ENCODE results near the gene GHSR. TPM values are rescaled to one million over a fixed set of nuclear protein-coding genes. Genes with fewer than 3 reads are reported as not detected.

Gene GHSR
- total and polyA plus RNA-seq, 2 of the 4 experiments (the other 2 are of a cell fraction), result not detected

GRCh38 chr3:172438186-172438585 is 10.1 kb downstream of the GHSR start:
- in situ Hi-C loops (cut with MboI; ENCODE audit: low sequenced_read_pairs) (no loop called here), dilution Hi-C loops (cut with HindIII; ENCODE audit: low sequenced_read_pairs, unreplicated experiment) (no loop called here), intact Hi-C loops (cut with micrococcal nuclease) (no loop called here)
- no peak overlapping the region for H2AK9ac ChIP-seq (replicated peaks; ENCODE audit: low read depth, low read length, poor library complexity)
- WGBS, 2 experiments (ENCODE audit: extremely low coverage in 2 of 2, insufficient read length in 1 of 2), result no CpG with 5 or more reads among the region's 4 CpGs
- TF ChIP-seq, protein P1, sequence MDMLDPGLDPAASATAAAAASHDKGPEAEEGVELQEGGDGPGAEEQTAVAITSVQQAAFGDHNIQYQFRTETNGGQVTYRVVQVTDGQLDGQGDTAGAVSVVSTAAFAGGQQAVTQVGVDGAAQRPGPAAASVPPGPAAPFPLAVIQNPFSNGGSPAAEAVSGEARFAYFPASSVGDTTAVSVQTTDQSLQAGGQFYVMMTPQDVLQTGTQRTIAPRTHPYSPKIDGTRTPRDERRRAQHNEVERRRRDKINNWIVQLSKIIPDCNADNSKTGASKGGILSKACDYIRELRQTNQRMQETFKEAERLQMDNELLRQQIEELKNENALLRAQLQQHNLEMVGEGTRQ (IDR thresholded peaks at IDR 0.05; ENCODE audit: low read depth, low read length), result no peak
- no peak for TF ChIP-seq RFX5 (IDR thresholded peaks at IDR 0.05; ENCODE audit: low read depth, low read length)
- TF ChIP-seq RAD21 (IDR thresholded peaks at IDR 0.05; ENCODE audit: low read length), result no peak
- TF ChIP-seq CEBPB (IDR thresholded peaks at IDR 0.05; ENCODE audit: low read depth, low read length), result no peak
- TF ChIP-seq CTCF (conservative IDR thresholded peaks at IDR 0.05; ENCODE audit: low read depth, low read length), result no peak
- H3K27ac ChIP-seq (ENCODE audit: insufficient read depth, low read length), result no peak overlapping the region
- no peak overlapping the region for H3K18ac ChIP-seq (ENCODE audit: low read depth, low read length)
- no peak overlapping the region for H4K8ac ChIP-seq (ENCODE audit: low read depth in 2 of 2, low read length in 2 of 2)
- H3K36me3 ChIP-seq (ENCODE audit: control insufficient read depth, insufficient read depth, low read length), result no peaks in the 10 kb centered on the region
- no peak overlapping the region for H2BK120ac ChIP-seq (ENCODE audit: low read depth, low read length)
- no peak for DNase-seq
- H3K14ac ChIP-seq (replicated peaks; ENCODE audit: low read depth, low read length), result no peak overlapping the region
- no peak overlapping the region for H3K23ac ChIP-seq (ENCODE audit: low read depth, low read length)
- H2AK5ac ChIP-seq (ENCODE audit: low read depth, low read length), result no peak overlapping the region
- peaks cover 27% of the 10 kb centered on the region for H3K27me3 ChIP-seq (ENCODE audit: control insufficient read depth, insufficient read depth, low read length)
- no peaks in the 10 kb centered on the region for H3K9me3 ChIP-seq (ENCODE audit: control insufficient read depth, insufficient read depth, low read length)
- no peaks in the 10 kb centered on the region for H3K4me1 ChIP-seq (ENCODE audit: control insufficient read depth, insufficient read depth, low read length)
- no peak overlapping the region for H2BK20ac ChIP-seq (ENCODE audit: low read depth, low read length)
- no peak overlapping the region for H3K56ac ChIP-seq (ENCODE audit: extremely low read depth, insufficient read depth, low read length)
- BruUV-seq (replicated peaks), result no TSS peak
- no peaks in the 10 kb centered on the region for H4K20me1 ChIP-seq (ENCODE audit: insufficient read depth, low read length)
- H3K9me1 ChIP-seq (ENCODE audit: insufficient read depth, low read length), result no peaks in the 10 kb centered on the region
- no peak overlapping the region for H3K4me2 ChIP-seq (ENCODE audit: low read depth, low read length)
- ATAC-seq (ENCODE audit: low read depth), result no peak
- H2AFZ ChIP-seq (replicated peaks; ENCODE audit: low read length, poor library complexity), result no peak overlapping the region
- H3K4ac ChIP-seq (ENCODE audit: low read depth, low read length), result no peak overlapping the region
- no peak overlapping the region for H2BK15ac ChIP-seq (ENCODE audit: low read depth, low read length)
- ChIA-PET POLR2A (ENCODE audit: unreplicated experiment) (no interaction called here), CTCF (no interaction called here)
- H2BK5ac ChIP-seq (ENCODE audit: low read depth, low read length, poor library complexity, severe bottlenecking), result no peak overlapping the region
- no peak overlapping the region for H4K91ac ChIP-seq (ENCODE audit: insufficient read depth, low read depth, low read length)
- H3K79me1 ChIP-seq (ENCODE audit: low read depth in 1 of 2, low read length in 2 of 2), result no peaks in the 10 kb centered on the region
- H3K9ac ChIP-seq (ENCODE audit: low read depth, low read length), result no peak overlapping the region
- H4K5ac ChIP-seq (ENCODE audit: low read depth, low read length), result no peak overlapping the region
- no peak overlapping the region for H3K4me3 ChIP-seq (ENCODE audit: insufficient read depth, low read depth, low read length)
